HG03045 (cell line): Measurements from ENCODE around the gene PRKAR1A.
"Not testable (repeated sequence)": the region's sequence is repeated elsewhere in the genome, so short reads cannot be mapped to it uniquely, and the experiment has no call there.

Experiments
- ATAC-seq: cut with Tn5 transposase; IDR thresholded peaks from one replicate; pipeline ENCODE4 v1.9.1; 2021; ENCODE audit warnings: mild to moderate bottlenecking, moderate library complexity; ENCODE audit not compliant: unreplicated experiment

PRKAR1A gene

GRCh38 chr17:68511254-68511670 lies 968 bp upstream of the PRKAR1A start:
- no peak for ATAC-seq

- peak; percentile 48 for ATAC-seq
Observed at GRCh38 chr17:68511671-68512246, 471 bp upstream of the PRKAR1A start.

- ATAC-seq = no peak
Observed at GRCh38 chr17:68512960-68513474, 787 bp downstream of the PRKAR1A start.

- no peak for ATAC-seq
Observed at GRCh38 chr17:68513932-68514331, 1.7 kb downstream of the PRKAR1A start.

GRCh38 chr17:68514831-68515635 lies 2.8 kb downstream of the PRKAR1A start:
- ATAC-seq = no peak

GRCh38 chr17:68516732-68517131 lies 4.5 kb downstream of the PRKAR1A start:
- ATAC-seq = no peak

- not testable (repeated sequence) for ATAC-seq
Observed at GRCh38 chr17:68517605-68518004, 5.4 kb downstream of the PRKAR1A start.

GRCh38 chr17:68518063-68518815 lies 6.0 kb downstream of the PRKAR1A start:
- ATAC-seq = no peak

GRCh38 chr17:68519051-68519450 lies 6.8 kb downstream of the PRKAR1A start:
- not testable (repeated sequence) for ATAC-seq

- no peak for ATAC-seq
Observed at GRCh38 chr17:68519911-68520310, 7.7 kb downstream of the PRKAR1A start.

GRCh38 chr17:68522266-68522665 lies 10.0 kb downstream of the PRKAR1A start:
- ATAC-seq = no peak

- no peak for ATAC-seq
Observed at GRCh38 chr17:68526548-68526947, 14.3 kb downstream of the PRKAR1A start.

- no peak for ATAC-seq
Observed at GRCh38 chr17:68527314-68527713, 15.1 kb downstream of the PRKAR1A start.

- no peak for ATAC-seq
Observed at GRCh38 chr17:68531252-68531651, 19.0 kb downstream of the PRKAR1A start.

GRCh38 chr17:68532826-68533225 lies 20.6 kb downstream of the PRKAR1A start:
- ATAC-seq = no peak

- ATAC-seq = no peak
Observed at GRCh38 chr17:68533887-68534694, 21.9 kb downstream of the PRKAR1A start.

- no peak for ATAC-seq
Observed at GRCh38 chr17:68534695-68535088, 22.5 kb downstream of the PRKAR1A start.

- no peak for ATAC-seq
Observed at GRCh38 chr17:68535922-68536321, 23.7 kb downstream of the PRKAR1A start.

- no peak for ATAC-seq
Observed at GRCh38 chr17:68539548-68540467, 27.6 kb downstream of the PRKAR1A start.

GRCh38 chr17:68540981-68541380 lies 28.8 kb downstream of the PRKAR1A start:
- ATAC-seq = no peak
